HepG2 (cell line): ENCODE measurements around the gene TACC3.

Experiments
- CSRNP2 ChIP-seq: sonication (generic); formaldehyde crosslinking; conservative IDR thresholded peaks from 2 replicates; pipeline ENCODE4 v1.8.0; 2022; ENCODE audit warnings: low read depth, missing genetic modification reagents
- DMTF1 ChIP-seq: sonication (generic); formaldehyde crosslinking; IDR thresholded peaks from 2 replicates; pipeline ENCODE4 v1.4.0; 2020; ENCODE audit warnings: mild to moderate bottlenecking, missing genetic modification reagents
- GTF2F1 ChIP-seq: fragments of 150-350 bp; IDR thresholded peaks from 2 replicates; pipeline ENCODE4 v1.6.1; 2014; ENCODE audit warnings: low read length
- MAX ChIP-seq: IDR thresholded peaks from 2 replicates; pipeline ENCODE4 v1.6.1; 2012; ENCODE audit warnings: inconsistent platforms
- NFATC3 ChIP-seq: sonication (generic); formaldehyde crosslinking; IDR thresholded peaks from 2 replicates; pipeline ENCODE4 v1.5.1; 2020; ENCODE audit warnings: mild to moderate bottlenecking, missing genetic modification reagents
- TEAD3 ChIP-seq: optimal IDR thresholded peaks from 2 replicates; pipeline ENCODE3; 2016; ENCODE audit warnings: borderline replicate concordance

GRCh38 chr4:1786544-1787362, 65.4 kb downstream of the TACC3 start:
- TF ChIP-seq NFATC3 (CRISPR knock-in tag) (no peak), DMTF1 (CRISPR knock-in tag) (no peak), CSRNP2 (CRISPR knock-in tag) (no peak), TEAD3 (no peak), GTF2F1 (no peak), MAX (no peak)
